MG63 (cell line): ENCODE results near the gene DNAH3. TPM values are rescaled to one million over a fixed set of nuclear protein-coding genes. Genes with fewer than 3 reads are reported as not detected.
"Not testable (repeated sequence)": the region's sequence is repeated elsewhere in the genome, so short reads cannot be mapped to it uniquely, and the experiment has no call there.

Experiments used
- DNase-seq: peaks from one replicate; pipeline ENCODE4 v3.0.0-alpha.2; 2020
- H3K27me3 ChIP-seq: fragments of 250-450 bp; sonication (Bioruptor Pico); 2 replicates; pipeline ENCODE4 v1.5.1; 2020; ENCODE audit warnings: mild to moderate bottlenecking, moderate library complexity
- H3K36me3 ChIP-seq: fragments of 250-450 bp; sonication (Bioruptor Pico); 2 replicates; pipeline ENCODE4 v1.5.1; 2020; ENCODE audit warnings: mild to moderate bottlenecking, moderate library complexity
- H3K4me3 ChIP-seq: fragments of 250-450 bp; sonication (Bioruptor Pico); 2 replicates; pipeline ENCODE4 v1.5.1; 2020; ENCODE audit warnings: mild to moderate bottlenecking, moderate library complexity
- H3K9me3 ChIP-seq: fragments of 250-450 bp; sonication (Bioruptor Pico); 2 replicates; pipeline ENCODE4 v1.5.1; 2020; ENCODE audit warnings: mild to moderate bottlenecking, moderate library complexity
- total RNA-seq: library from RNA; depleted of rRNA; stranded (reverse); fragments of >200 nt; shearing (Covaris generic); gene quantifications from 2 replicates; pipeline ENCODE4 v1.2.3, GENCODE V29; 2014; ENCODE audit warnings: low replicate concordance

DNAH3 gene
- total RNA-seq, 1 experiment from 2014 or later = not detected

- Histone ChIP-seq H3K4me3 (no peak overlapping the region), H3K36me3 (no peaks in the 10 kb centered on the region), H3K27me3 (no peaks in the 10 kb centered on the region), H3K9me3 (no peaks in the 10 kb centered on the region)
- DNase-seq = no peak
Observed at GRCh38 chr16:20952139-20952920, 198.3 kb downstream of the DNAH3 start.

GRCh38 chr16:20950294-20950693 lies 200.4 kb downstream of the DNAH3 start:
- DNase-seq = no peak
- no peaks in the 10 kb centered on the region for H3K36me3 ChIP-seq
- H3K27me3 ChIP-seq = no peaks in the 10 kb centered on the region
- H3K9me3 ChIP-seq = no peaks in the 10 kb centered on the region
- no peak overlapping the region for H3K4me3 ChIP-seq

GRCh38 chr16:20949660-20950059 lies 201.0 kb downstream of the DNAH3 start:
- Histone ChIP-seq H3K36me3 (no peaks in the 10 kb centered on the region), H3K27me3 (no peaks in the 10 kb centered on the region), H3K9me3 (no peaks in the 10 kb centered on the region), H3K4me3 (no peak overlapping the region)
- no peak for DNase-seq

- H3K9me3 ChIP-seq = no peaks in the 10 kb centered on the region
- DNase-seq = no peak
- no peaks in the 10 kb centered on the region for H3K36me3 ChIP-seq
- no peaks in the 10 kb centered on the region for H3K27me3 ChIP-seq
- no peak overlapping the region for H3K4me3 ChIP-seq
Observed at GRCh38 chr16:20948444-20948843, 202.2 kb downstream of the DNAH3 start.

GRCh38 chr16:20946015-20946629 lies 204.5 kb downstream of the DNAH3 start:
- no peaks in the 10 kb centered on the region for H3K36me3 ChIP-seq
- no peaks in the 10 kb centered on the region for H3K9me3 ChIP-seq
- H3K4me3 ChIP-seq = no peak overlapping the region
- no peak for DNase-seq
- no peaks in the 10 kb centered on the region for H3K27me3 ChIP-seq

GRCh38 chr16:20945575-20945875 lies 205.1 kb downstream of the DNAH3 start:
- DNase-seq, H3K36me3 ChIP-seq, H3K9me3 ChIP-seq, H3K27me3 ChIP-seq, H3K4me3 ChIP-seq: not testable (repeated sequence)

GRCh38 chr16:20944861-20945574 lies 205.6 kb downstream of the DNAH3 start:
- Histone ChIP-seq H3K4me3 (no peak overlapping the region), H3K27me3 (no peaks in the 10 kb centered on the region), H3K36me3 (no peaks in the 10 kb centered on the region), H3K9me3 (no peaks in the 10 kb centered on the region)
- DNase-seq = no peak

- Histone ChIP-seq H3K27me3 (no peaks in the 10 kb centered on the region), H3K9me3 (no peaks in the 10 kb centered on the region), H3K36me3 (no peaks in the 10 kb centered on the region), H3K4me3 (no peak overlapping the region)
- no peak for DNase-seq
Observed at GRCh38 chr16:20942256-20942655, 208.4 kb downstream of the DNAH3 start.

GRCh38 chr16:20941636-20941926 lies 209.1 kb downstream of the DNAH3 start:
- Histone ChIP-seq H3K9me3 (no peaks in the 10 kb centered on the region), H3K27me3 (no peaks in the 10 kb centered on the region), H3K4me3 (no peak overlapping the region), H3K36me3 (no peaks in the 10 kb centered on the region)
- no peak for DNase-seq

- Histone ChIP-seq H3K36me3 (no peaks in the 10 kb centered on the region), H3K4me3 (no peak overlapping the region), H3K9me3 (no peaks in the 10 kb centered on the region), H3K27me3 (no peaks in the 10 kb centered on the region)
- DNase-seq = no peak
Observed at GRCh38 chr16:20940871-20941635, 209.6 kb downstream of the DNAH3 start.

- Histone ChIP-seq H3K4me3 (no peak overlapping the region), H3K9me3 (no peaks in the 10 kb centered on the region)
Observed at GRCh38 chr16:20939611-20940010, 211.0 kb downstream of the DNAH3 start.

GRCh38 chr16:20938426-20938825 lies 212.2 kb downstream of the DNAH3 start:
- Histone ChIP-seq H3K9me3 (no peaks in the 10 kb centered on the region), H3K4me3 (no peak overlapping the region), H3K36me3 (no peaks in the 10 kb centered on the region), H3K27me3 (no peaks in the 10 kb centered on the region)
- peak; percentile 14 for DNase-seq

More at GRCh38 chr16:20939611-20940010, 211.0 kb downstream of the DNAH3 start:
- no peaks in the 10 kb centered on the region for H3K27me3 ChIP-seq
- DNase-seq = no peak
- no peaks in the 10 kb centered on the region for H3K36me3 ChIP-seq

GRCh38 chr16:20937736-20938135 lies 212.9 kb downstream of the DNAH3 start:
- Histone ChIP-seq H3K27me3 (no peaks in the 10 kb centered on the region), H3K4me3 (no peak overlapping the region), H3K9me3 (no peaks in the 10 kb centered on the region), H3K36me3 (no peaks in the 10 kb centered on the region)
- DNase-seq = no peak

GRCh38 chr16:20933589-20933988 lies 217.1 kb downstream of the DNAH3 start:
- H3K27me3 ChIP-seq = no peaks in the 10 kb centered on the region
- no peaks in the 10 kb centered on the region for H3K9me3 ChIP-seq

GRCh38 chr16:20931066-20931600 lies 219.5 kb downstream of the DNAH3 start:
- no peak for DNase-seq
- no peaks in the 10 kb centered on the region for H3K27me3 ChIP-seq
- no peaks in the 10 kb centered on the region for H3K9me3 ChIP-seq
- no peaks in the 10 kb centered on the region for H3K36me3 ChIP-seq
- H3K4me3 ChIP-seq = no peak overlapping the region

More at GRCh38 chr16:20933589-20933988, 217.1 kb downstream of the DNAH3 start:
- DNase-seq = no peak
- H3K4me3 ChIP-seq = no peak overlapping the region
- no peaks in the 10 kb centered on the region for H3K36me3 ChIP-seq

GRCh38 chr16:20930365-20930690 lies 220.3 kb downstream of the DNAH3 start:
- H3K4me3 ChIP-seq = no peak overlapping the region
- no peak for DNase-seq
- peaks cover 7% of the 10 kb centered on the region for H3K36me3 ChIP-seq
- H3K9me3 ChIP-seq = no peaks in the 10 kb centered on the region
- H3K27me3 ChIP-seq = no peaks in the 10 kb centered on the region
